GM19395 (cell line): ENCODE data around the gene LAYN.

Source experiments
- ATAC-seq: cut with Tn5 transposase; IDR thresholded peaks from one replicate; pipeline ENCODE4 v1.9.1; 2021; ENCODE audit warnings: mild to moderate bottlenecking, moderate library complexity; ENCODE audit not compliant: unreplicated experiment

LAYN gene

DNA sequence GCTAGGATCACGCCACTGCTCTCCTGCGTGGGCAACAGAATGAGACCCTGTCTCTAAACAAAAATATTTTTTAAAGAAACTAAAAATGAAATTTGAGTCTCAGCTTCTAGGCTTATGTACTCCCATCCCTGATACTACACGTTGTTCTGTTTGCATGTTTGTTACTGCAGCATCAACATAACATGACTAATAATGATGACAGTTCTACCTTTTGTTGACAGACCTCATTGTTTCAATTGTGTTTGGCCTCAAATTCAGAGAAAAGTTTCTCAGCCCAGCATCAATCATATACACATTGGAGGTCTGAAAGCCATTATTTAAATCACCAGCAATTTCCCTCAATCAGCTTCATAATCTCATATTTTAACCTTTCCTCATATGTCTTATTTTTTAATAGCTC, 20.8 kb downstream of the LAYN start:
- ATAC-seq = no peak

DNA sequence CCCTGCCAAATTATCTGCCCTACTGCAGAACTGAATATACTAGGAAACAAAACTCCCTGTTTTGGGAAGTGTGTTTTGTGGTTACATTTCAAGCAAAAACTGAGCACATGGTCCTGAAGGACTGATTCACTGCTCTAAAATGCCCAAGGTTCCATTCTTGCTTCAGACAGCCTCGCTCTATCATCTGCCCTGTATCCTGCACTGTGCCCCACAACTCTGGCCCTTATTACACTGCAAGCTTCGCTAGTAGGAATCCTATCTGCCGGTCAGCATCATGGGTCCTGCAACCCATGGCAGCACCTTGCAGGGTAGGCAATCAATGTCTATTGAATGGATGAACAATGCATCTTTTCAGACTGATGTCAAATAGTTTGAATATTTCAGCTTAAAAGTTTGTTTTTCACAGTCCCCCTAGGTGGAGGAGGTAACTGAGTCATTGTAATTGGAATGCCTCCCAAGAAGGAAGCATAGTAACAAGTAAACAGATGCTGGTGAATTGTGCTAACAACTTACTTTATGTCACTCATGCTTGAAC, 21.3 kb downstream of the LAYN start:
- ATAC-seq = no peak

DNA sequence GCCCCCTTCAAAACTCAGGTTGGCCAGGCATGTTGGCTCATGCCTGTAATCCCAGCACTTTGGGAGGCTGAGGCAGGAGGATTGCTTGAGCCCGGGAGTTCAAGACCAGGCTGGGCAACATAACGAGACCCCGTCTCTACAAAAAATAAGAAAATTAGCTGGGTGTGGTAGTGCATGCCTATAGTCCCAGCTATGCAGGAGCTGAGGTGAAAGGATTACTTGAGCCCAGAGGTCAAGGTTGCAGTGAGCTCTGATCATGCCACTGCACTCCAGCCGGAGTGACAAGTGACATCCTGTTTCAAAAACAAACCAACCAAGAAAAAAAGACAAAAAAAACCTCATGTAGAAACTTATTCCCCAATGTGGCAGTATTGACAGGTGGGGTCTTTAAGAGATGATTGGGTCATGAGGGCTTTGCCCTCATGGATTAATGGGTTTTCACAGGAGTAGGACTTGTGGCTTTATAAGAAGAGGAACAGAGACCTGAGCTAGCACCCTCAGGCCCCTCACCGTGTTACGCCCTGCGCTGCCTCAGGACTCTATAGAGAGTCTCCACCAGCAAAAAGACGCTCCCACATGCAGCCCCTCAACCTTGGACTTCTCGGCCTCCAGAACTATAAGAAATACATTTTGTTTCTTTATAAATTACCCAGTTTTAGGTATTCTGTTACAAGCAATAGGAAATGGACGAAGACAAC, 22.3 kb downstream of the LAYN start:
- no peak for ATAC-seq

DNA sequence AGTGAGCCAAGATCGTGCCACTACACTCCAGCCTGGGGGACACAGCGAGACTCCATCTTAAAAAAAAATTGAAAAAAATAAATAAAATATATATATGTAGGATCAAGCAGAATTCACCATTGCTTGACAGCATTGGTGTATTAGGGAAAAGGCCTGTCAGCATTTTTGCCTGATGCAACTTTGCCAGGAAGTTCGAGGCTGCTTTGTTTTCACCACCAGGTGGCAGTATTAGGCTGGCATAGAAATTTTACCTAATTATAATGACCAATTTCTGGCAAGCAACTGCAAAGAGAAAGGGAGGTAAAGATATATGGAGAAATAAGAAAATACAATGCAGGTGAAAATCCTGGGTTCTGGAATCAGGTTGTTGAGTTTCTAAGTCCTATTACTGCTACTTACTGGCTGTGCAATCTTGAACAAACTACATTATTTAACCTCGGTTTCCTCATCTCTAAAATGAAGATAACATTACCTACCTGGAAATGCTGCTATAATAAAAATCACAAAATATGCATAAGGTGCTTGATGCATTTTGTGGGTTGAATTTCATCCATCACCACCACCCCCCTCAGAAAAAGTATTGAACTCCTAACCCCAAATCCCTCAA, 24.7 kb downstream of the LAYN start:
- ATAC-seq = no peak

DNA sequence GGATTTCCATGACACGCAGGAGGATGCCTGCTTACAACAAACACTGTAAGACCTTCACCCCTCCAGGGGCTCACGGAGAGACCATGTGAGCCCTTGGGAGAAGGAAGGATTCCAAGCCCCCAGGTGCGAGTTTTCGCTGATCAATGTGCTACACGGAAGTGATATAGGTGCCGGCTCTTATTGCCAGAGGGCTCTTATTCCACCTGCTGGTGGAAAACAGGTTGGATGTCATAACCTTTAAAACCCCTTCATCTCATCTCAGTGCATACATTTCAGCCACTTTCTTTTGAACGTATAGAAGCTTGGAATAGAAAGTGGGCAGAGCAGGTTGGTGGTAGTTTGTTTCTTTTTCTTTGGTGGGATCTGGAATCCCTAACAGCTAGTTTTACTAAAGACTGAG, 25.8 kb downstream of the LAYN start:
- no peak for ATAC-seq

DNA sequence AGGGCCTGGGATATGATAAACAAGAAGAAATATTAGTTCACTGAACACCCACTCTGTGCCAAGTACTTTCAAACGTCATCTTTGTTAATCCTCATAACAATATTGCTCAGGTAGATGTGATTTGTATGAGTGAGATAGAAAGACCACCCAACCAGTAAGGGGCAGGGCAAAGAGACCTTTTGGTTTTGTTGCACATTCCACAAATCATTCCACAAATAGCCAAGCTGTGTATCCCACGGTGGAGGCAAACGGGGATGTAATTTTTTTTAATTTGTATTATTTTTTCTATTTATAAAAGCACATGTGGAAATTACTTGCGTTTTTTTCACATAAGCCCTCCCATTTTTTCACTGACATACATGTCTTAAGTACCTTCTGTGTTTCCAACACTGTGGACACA, 29.0 kb downstream of the LAYN start:
- no peak for ATAC-seq

DNA sequence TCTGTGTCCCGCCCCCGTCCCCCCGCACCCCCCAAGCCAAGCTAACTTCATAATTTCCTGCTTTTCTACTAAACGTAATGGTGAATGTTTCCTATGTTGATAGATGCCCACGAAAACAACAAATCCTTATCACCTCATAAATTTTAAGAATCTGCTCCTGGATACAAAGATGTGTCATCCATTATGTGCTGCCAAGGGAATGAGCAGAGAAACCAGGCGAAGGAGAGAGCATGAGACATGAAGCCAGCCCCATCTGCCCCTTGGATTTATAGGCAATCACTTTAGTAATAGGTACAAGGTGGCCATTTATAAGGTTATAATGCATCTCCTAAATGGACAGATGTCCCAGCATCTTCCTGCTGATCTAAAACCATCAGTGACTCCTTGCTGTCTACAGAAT, 30.3 kb downstream of the LAYN start:
- ATAC-seq = no peak

DNA sequence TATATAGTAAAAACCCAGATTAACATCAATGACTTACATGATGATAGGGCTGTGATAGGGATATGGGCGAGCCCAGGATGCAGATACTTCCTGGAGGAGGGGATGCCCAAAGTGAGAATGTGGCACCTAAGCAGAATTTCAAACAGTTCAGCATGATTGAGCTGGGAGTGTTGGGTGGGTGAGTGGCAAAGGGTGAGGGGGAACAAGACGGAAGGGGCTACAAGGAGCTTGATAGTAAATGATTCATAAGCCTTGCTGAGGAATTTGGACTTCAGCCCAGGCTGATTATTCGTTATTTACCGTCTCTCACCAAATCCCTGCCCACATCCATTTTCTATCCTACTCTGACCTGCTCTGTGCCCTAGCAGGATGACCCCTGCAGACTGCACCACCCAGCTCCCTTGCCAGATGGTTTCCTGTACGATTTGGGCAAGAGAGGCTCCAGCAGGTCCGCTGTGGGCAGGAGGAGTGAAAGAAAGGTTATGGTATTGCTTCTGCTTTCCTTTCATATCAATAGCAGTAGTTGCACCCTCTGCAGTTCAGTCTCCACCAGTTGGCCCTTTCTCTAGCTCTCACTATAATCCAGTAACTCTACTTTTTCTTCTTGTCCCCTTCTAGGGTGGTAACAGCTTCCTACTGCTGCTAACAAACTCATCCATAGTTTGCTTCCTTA, 31.4 kb downstream of the LAYN start:
- no peak for ATAC-seq

DNA sequence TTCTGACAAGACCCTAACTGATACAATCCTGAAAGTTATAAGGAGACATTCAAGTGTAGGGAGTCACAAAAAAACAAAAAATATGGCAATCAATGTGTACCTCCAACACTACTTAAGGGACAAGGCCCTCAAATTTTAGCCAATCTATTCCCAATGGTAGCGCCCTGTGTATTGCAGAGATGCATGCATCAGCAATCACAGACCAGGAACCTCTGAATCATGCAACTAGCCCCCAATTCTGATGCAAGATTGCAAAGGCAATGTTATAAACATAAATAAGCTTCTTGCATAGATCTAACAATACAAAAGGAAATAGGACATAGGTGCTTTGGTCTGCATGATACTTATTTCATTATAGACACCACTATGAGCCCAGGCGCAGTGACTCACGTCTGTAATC, 32.1 kb downstream of the LAYN start:
- no peak for ATAC-seq

DNA sequence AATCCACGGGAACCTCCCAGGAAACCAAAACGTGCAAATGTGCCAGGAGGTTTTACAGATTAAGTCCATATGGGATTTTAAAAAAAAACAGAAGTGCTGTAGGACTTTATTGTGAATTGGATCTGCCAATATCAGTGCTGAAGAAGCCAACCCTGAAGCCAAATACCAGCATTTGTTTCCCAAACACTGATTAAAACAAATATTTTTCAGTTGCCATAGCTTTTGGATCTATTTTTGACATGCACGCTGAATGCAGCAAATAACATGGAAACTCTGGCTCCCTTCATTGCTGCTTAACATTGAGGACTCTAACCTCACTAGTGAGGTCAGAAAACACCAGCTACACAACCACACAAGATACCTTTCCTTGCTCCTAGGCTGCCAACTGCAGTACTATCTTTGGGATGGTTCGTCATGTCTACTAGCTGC, 33.3 kb downstream of the LAYN start:
- ATAC-seq = no peak

DNA sequence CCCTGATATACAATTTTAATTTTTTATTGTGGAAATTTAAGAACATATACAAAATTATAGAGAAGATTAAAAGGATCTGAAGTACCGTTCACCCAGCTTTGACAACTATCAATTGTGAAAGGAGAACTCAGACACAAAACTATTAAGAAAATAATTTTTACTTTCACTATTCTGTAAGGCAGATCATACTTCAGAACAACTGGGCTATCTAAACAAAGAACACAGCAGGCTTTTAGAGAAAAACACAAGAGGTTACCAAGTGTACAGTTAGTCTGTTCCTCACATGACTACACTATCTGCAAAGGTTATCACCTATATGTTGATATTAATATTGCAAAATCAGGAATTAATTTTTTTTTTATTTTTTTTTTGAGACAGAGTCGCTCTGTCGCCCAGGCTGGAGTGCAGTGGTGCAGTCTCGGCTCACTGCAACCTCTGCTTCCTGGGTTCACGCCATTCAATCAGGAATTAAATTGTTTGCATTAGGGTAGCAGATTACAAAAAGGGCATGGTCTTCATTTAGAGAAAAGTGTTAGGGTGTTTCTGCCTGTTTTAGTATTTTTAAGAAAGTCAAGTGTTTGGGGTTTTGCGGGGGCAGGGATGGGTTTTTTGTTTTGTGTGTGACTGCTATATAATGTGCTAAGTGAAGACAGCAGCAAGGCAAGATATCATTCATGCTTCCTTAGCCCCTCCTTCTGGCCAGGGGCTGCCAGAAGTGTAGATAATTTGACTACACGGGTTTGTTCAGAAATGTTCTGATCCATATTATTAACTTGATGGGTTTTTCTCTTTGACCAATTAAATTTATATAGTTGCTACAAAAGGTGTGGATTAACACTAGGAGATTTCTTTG, 34.1 kb downstream of the LAYN start:
- peak; percentile 69 for ATAC-seq

DNA sequence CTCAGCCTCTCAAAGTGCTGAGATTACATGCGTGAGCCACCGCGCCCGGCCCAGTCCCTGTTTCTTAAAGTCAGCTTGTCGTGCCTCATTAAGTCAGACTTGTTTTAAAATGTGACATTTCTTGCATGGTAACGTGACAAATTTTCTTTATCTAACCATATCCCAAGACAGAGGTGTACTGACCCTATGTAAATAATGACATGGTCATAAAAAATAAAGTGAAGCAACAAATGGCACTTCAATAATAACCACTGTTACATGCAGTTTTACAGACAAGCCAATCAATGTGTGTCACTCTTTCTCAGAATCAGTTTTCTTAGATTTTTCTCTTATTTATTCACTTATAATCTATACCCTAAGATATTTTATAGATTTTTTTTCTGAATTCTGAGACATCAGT, 35.2 kb downstream of the LAYN start:
- no peak for ATAC-seq

DNA sequence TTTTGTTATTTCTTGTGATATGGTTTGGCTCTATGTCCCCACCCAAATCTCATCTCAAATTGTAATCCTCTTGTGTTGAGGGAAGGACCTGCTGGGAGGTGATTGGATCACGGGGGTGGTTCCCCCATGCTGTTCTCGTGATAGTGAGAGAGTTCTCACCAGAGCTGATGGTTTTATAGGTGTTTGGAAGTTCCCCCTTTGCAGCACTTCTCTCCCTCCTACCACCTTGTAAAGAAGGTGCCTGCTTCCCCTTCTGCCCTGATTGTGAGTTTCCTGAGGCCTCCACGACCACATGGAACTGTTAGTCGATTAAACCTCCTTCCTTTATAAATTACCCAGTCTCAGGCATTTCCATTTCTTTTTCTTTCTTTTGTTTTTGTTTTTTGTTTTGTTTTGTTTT, 37.3 kb downstream of the LAYN start:
- ATAC-seq = no peak

DNA sequence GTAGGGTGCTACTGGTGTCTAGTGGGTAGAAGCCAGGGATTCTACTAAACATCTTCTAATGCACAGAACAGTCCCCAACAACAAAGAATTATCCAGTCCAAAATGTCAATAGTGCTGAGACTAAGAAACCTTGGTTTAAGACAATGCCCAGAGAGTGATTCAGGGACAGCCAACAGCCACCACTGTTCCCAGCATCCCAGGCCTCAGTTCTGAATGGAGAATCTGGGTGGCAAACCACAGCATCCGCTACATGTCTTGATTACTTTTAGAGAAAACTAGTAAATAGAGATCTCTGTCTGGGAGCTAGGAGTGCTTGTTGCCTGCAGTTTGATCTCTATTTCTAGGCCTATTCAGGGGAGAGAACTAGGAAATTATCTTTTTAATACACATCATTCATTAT, 40.8 kb downstream of the LAYN start:
- ATAC-seq = no peak

DNA sequence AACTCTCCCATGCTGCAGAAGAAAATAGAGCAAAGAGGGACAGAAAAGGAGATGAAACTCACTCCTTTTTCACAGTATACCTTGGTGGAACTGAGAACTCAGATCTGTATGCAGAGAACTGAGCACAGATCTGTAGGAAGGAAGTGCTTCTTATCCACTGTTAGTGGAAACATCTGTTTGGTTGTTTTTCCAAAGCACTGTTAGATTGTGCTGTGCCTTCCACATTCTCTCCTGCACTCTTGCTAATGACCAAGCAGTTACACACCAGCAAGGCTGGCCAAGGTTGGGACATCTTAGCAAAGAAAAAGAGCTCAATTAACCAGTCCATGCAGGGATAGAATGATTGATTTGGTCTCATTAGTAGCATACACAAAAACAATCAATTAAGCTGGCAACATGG, 41.6 kb downstream of the LAYN start:
- no peak for ATAC-seq

DNA sequence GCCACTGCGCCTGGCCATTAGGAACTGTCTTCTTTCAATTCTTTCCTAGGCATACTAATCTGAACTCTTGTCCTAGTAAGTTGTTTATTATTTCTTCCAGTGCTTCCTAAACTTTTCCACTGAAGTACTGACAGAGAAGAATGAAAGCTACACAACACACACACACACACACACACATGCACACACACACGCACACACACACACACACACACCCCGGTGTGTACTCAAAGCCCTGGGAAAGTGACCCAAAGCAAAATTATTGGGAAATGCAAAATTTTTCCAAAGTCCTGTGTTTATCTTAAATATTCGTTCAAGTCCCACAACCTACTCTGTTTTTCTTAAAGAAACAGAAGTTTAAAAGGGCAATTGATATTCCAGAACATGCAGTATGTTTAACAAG, 42.4 kb downstream of the LAYN start:
- no peak for ATAC-seq

DNA sequence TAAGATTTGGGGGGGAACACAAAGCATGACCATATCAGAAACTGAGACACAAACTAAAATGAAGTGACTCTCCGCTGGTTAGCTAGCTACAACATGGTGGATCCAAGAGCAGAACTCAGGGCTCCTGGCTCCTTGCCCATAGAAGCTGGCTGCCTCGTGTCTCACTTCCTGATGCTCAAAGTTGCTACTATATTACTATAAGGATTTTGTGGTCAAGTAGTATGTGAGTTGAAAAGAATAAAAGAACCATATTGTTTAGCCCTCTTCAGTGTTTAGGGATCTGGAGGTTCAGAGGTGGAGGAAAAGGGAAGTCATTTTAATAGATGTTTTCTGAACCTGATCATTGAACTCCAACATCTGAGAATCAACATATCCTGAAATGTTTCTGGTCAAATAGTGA, 44.9 kb downstream of the LAYN start:
- no peak for ATAC-seq

DNA sequence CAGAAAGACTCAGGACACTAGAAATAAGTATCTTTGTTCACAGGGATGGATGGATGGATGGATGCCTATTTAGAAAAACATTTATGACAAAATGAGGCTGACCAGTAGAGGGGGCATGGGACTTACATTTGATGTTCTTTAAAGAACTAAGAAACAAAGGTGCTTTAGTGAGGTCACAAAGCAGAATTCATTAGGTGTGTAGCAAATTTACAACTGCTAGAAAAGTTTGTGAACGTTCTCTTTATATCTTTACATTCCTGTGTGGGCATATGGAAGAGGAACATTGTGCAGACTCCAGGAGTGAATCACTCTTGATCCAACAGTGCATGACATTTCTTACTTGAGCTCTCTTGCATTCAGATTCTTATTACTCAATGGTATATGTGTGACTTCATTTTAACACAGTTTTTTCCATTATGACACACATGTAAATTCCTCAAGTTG, 45.9 kb downstream of the LAYN start:
- no peak for ATAC-seq

DNA sequence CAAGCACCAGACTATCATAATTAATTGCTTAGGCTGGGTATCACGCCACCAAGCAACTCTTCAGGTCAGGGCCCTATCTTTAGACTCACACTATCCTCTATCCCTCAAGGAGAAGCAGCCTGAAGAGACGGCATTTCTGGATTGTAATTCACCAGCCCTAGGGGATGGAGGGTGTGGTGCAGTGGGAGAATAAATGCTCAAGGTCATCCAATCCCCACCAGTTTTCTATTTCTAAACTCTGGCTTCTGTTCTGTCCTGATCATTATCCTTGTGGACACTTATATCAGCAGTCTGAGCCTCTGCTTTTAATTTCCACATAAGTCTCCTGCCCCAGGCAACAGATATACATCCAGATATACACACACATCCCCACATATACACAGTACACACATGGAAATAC, 48.6 kb downstream of the LAYN start:
- no peak for ATAC-seq

DNA sequence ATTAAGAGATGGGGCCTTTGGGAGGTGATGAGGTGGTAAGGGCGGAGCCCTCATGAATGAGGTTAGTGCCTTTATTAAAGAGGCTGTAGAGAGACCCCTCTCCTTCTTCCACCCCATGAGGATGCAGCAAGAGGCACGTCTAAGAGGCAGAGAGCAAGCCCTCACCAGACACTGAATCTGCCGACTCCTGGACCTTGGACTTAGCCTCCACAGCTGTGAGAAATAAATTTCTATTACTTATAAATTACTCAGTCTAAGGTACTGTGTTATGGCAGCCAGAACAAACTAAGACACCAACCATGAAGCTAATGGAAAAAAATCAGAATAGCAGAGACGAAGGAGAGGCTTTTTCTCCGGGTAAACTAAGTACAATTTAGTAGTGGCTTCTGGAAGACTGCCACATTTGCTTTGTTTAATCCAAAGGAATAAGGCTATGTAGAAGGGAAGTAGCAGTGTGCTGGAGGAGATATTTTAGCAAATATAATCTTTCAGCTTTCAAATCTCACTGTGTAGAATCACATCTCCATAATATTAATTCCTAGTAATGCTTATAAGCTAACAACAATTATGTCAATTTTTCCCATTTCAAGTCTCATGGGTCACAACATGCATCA, 49.5 kb downstream of the LAYN start:
- ATAC-seq = no peak
